ENCODE data around the gene BDH2. TPM values are rescaled to one million over a fixed set of nuclear protein-coding genes. Genes with fewer than 3 reads are reported as not detected.

BDH2 gene
- total and polyA plus RNA-seq, 2 experiments from 2014 or later = 36.5 to 73.9 TPM

DNA sequence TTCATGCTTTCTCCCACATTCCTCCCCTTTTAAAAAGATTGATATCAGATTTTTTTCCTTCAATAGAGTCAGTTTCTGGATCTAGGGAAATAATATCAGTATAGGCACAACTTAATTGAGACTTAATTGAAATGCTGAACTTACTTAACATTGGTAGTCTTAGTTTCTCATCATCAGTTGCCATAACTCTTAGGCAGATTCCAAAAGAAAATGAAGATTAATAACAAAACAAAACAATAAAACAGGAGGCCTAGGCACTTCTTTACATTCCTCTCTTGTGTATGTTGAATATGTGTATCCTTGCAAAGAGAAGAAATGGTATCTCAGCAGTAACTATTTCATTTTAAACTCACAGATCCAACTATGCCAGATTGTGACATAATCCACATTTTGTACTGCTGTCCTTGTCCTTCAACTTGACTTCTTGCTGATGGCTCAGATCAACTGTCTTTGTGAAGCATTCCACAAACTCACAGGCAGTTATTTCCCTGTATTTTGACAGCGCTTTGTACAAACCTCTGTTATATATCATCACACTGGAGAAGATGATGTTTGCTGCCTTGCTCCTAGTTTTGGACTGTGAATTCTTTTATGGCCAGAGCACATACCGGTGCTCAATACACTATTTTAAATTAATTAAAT lies 14.0 kb downstream of the BDH2 start (continued):
- TF ChIP-seq, protein P1, sequence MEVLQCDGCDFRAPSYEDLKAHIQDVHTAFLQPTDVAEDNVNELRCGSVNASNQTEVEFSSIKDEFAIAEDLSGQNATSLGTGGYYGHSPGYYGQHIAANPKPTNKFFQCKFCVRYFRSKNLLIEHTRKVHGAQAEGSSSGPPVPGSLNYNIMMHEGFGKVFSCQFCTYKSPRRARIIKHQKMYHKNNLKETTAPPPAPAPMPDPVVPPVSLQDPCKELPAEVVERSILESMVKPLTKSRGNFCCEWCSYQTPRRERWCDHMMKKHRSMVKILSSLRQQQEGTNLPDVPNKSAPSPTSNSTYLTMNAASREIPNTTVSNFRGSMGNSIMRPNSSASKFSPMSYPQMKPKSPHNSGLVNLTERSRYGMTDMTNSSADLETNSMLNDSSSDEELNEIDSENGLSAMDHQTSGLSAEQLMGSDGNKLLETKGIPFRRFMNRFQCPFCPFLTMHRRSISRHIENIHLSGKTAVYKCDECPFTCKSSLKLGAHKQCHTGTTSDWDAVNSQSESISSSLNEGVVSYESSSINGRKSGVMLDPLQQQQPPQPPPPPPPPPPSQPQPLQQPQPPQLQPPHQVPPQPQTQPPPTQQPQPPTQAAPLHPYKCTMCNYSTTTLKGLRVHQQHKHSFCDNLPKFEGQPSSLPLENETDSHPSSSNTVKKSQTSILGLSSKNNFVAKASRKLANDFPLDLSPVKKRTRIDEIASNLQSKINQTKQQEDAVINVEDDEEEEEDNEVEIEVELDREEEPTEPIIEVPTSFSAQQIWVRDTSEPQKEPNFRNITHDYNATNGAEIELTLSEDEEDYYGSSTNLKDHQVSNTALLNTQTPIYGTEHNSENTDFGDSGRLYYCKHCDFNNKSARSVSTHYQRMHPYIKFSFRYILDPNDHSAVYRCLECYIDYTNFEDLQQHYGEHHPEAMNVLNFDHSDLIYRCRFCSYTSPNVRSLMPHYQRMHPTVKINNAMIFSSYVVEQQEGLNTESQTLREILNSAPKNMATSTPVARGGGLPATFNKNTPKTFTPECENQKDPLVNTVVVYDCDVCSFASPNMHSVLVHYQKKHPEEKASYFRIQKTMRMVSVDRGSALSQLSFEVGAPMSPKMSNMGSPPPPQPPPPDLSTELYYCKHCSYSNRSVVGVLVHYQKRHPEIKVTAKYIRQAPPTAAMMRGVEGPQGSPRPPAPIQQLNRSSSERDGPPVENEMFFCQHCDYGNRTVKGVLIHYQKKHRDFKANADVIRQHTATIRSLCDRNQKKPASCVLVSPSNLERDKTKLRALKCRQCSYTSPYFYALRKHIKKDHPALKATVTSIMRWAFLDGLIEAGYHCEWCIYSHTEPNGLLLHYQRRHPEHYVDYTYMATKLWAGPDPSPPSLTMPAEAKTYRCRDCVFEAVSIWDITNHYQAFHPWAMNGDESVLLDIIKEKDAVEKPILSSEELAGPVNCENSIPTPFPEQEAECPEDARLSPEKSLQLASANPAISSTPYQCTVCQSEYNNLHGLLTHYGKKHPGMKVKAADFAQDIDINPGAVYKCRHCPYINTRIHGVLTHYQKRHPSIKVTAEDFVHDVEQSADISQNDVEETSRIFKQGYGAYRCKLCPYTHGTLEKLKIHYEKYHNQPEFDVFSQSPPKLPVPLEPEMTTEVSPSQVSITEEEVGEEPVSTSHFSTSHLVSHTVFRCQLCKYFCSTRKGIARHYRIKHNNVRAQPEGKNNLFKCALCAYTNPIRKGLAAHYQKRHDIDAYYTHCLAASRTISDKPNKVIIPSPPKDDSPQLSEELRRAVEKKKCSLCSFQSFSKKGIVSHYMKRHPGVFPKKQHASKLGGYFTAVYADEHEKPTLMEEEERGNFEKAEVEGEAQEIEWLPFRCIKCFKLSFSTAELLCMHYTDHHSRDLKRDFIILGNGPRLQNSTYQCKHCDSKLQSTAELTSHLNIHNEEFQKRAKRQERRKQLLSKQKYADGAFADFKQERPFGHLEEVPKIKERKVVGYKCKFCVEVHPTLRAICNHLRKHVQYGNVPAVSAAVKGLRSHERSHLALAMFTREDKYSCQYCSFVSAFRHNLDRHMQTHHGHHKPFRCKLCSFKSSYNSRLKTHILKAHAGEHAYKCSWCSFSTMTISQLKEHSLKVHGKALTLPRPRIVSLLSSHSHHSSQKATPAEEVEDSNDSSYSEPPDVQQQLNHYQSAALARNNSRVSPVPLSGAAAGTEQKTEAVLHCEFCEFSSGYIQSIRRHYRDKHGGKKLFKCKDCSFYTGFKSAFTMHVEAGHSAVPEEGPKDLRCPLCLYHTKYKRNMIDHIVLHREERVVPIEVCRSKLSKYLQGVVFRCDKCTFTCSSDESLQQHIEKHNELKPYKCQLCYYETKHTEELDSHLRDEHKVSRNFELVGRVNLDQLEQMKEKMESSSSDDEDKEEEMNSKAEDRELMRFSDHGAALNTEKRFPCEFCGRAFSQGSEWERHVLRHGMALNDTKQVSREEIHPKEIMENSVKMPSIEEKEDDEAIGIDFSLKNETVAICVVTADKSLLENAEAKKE (CRISPR knock-in tag; IDR thresholded peaks at IDR 0.05) = no peak
- TF ChIP-seq EZH2 (IDR thresholded peaks at IDR 0.05; ENCODE audit: low read depth, unreplicated experiment) (no peak), ZNF331 (CRISPR knock-in tag; IDR thresholded peaks at IDR 0.05; ENCODE audit: low read depth) (no peak), STAT1 (IDR thresholded peaks at IDR 0.05; ENCODE audit: unreplicated experiment) (no peak)
- TF ChIP-seq, protein P2, sequence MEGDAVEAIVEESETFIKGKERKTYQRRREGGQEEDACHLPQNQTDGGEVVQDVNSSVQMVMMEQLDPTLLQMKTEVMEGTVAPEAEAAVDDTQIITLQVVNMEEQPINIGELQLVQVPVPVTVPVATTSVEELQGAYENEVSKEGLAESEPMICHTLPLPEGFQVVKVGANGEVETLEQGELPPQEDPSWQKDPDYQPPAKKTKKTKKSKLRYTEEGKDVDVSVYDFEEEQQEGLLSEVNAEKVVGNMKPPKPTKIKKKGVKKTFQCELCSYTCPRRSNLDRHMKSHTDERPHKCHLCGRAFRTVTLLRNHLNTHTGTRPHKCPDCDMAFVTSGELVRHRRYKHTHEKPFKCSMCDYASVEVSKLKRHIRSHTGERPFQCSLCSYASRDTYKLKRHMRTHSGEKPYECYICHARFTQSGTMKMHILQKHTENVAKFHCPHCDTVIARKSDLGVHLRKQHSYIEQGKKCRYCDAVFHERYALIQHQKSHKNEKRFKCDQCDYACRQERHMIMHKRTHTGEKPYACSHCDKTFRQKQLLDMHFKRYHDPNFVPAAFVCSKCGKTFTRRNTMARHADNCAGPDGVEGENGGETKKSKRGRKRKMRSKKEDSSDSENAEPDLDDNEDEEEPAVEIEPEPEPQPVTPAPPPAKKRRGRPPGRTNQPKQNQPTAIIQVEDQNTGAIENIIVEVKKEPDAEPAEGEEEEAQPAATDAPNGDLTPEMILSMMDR (conservative IDR thresholded peaks at IDR 0.05; ENCODE audit: low read depth in 2 of 2) = no peak

DNA sequence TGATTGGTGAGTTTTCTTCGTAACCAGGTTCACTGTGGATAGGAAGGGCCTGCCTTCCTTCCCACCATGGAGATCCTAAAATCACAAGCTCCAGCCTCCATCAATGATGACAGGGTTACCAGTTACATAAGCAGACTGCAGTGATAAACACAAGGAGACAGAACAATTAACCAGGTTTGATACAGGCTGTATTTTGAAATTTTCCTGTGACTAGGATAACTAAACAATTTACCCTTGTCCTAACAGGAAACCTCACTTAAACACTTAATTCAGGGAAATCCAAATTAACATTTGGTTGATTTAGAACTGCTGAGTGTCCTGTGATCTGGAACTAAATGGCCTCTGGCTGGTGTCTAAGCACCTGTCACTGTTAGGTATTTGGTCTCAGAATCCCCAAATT lies 20.0 kb downstream of the BDH2 start:
- no peak for DNase-seq (ENCODE audit: low spot score)
- peaks cover 2% of the 10 kb centered on the region; the same call in 2 of the 3 replicates for H3K36me3 Mint-ChIP-seq (ENCODE audit: low read depth)
- no peak overlapping the region for H3K27ac Mint-ChIP-seq
- peaks cover 13% of the 10 kb centered on the region for H3K27me3 Mint-ChIP-seq (ENCODE audit: insufficient read depth, low read depth, poor library complexity)
- Histone ChIP-seq H3K27me3 (ENCODE audit: insufficient read depth) (peaks cover 30% of the 10 kb centered on the region), H3K4me3 (no peak overlapping the region), H3K9me2 (ENCODE audit: insufficient read depth) (no peaks in the 10 kb centered on the region), H2AFZ (no peak overlapping the region), H4K20me1 (replicated peaks; ENCODE audit: insufficient read depth) (no peaks in the 10 kb centered on the region; the same call in 1 of the 2 replicates), H3K27ac (ENCODE audit: low read depth) (no peak overlapping the region), H3K4me1 (ENCODE audit: insufficient read depth) (peaks cover 4% of the 10 kb centered on the region; the same call in 1 of the 2 replicates), H3K79me2 (replicated peaks; ENCODE audit: insufficient read depth) (no peaks in the 10 kb centered on the region), H3K36me3 (ENCODE audit: insufficient read depth) (no peaks in the 10 kb centered on the region), H3F3A (replicated peaks; ENCODE audit: low read depth) (no peaks in the 10 kb centered on the region), H3K4me2 (no peak overlapping the region)
- no peak for ATAC-seq
- H3K4me1 Mint-ChIP-seq = peaks cover 9% of the 10 kb centered on the region; the same call in 2 of the 3 replicates
- no peaks in the 10 kb centered on the region for H3K9me3 Mint-ChIP-seq
- H3K4me3 Mint-ChIP-seq = no peak overlapping the region
- no peak for TF ChIP-seq STAT1 (IDR thresholded peaks at IDR 0.05; ENCODE audit: unreplicated experiment)
- TF ChIP-seq ZNF331 (CRISPR knock-in tag; IDR thresholded peaks at IDR 0.05; ENCODE audit: low read depth) = no peak
- TF ChIP-seq EZH2phosphoT487 (IDR thresholded peaks at IDR 0.05; ENCODE audit: unreplicated experiment) = no peak
- TF ChIP-seq ZNF114 (CRISPR knock-in tag; IDR thresholded peaks at IDR 0.05) = no peak
- TF ChIP-seq, protein P3, sequence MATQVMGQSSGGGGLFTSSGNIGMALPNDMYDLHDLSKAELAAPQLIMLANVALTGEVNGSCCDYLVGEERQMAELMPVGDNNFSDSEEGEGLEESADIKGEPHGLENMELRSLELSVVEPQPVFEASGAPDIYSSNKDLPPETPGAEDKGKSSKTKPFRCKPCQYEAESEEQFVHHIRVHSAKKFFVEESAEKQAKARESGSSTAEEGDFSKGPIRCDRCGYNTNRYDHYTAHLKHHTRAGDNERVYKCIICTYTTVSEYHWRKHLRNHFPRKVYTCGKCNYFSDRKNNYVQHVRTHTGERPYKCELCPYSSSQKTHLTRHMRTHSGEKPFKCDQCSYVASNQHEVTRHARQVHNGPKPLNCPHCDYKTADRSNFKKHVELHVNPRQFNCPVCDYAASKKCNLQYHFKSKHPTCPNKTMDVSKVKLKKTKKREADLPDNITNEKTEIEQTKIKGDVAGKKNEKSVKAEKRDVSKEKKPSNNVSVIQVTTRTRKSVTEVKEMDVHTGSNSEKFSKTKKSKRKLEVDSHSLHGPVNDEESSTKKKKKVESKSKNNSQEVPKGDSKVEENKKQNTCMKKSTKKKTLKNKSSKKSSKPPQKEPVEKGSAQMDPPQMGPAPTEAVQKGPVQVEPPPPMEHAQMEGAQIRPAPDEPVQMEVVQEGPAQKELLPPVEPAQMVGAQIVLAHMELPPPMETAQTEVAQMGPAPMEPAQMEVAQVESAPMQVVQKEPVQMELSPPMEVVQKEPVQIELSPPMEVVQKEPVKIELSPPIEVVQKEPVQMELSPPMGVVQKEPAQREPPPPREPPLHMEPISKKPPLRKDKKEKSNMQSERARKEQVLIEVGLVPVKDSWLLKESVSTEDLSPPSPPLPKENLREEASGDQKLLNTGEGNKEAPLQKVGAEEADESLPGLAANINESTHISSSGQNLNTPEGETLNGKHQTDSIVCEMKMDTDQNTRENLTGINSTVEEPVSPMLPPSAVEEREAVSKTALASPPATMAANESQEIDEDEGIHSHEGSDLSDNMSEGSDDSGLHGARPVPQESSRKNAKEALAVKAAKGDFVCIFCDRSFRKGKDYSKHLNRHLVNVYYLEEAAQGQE (IDR thresholded peaks at IDR 0.05; ENCODE audit: unreplicated experiment) = no peak
- no peak for TF ChIP-seq CREB1 (CRISPR knock-in tag; IDR thresholded peaks at IDR 0.05; ENCODE audit: low read depth)
- TF ChIP-seq, protein P4, sequence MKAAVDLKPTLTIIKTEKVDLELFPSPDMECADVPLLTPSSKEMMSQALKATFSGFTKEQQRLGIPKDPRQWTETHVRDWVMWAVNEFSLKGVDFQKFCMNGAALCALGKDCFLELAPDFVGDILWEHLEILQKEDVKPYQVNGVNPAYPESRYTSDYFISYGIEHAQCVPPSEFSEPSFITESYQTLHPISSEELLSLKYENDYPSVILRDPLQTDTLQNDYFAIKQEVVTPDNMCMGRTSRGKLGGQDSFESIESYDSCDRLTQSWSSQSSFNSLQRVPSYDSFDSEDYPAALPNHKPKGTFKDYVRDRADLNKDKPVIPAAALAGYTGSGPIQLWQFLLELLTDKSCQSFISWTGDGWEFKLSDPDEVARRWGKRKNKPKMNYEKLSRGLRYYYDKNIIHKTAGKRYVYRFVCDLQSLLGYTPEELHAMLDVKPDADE (IDR thresholded peaks at IDR 0.05) = no peak
- no peak for TF ChIP-seq POLR2AphosphoS5 (IDR thresholded peaks at IDR 0.05; ENCODE audit: low read depth)
- no peak for TF ChIP-seq EZH2 (IDR thresholded peaks at IDR 0.05; ENCODE audit: low read depth, unreplicated experiment)
